H9 (cell line): ENCODE measurements around the gene TERT. TPM values are rescaled to one million over a fixed set of nuclear protein-coding genes. Genes with fewer than 3 reads are reported as not detected.

Experiments
- DNase-seq: peaks from one replicate; pipeline ENCODE4 v3.0.0-alpha.2; 2017
- H2AFZ ChIP-seq: one replicate; pipeline ENCODE4 v1.6.1; 2013; ENCODE audit warnings: mild to moderate bottlenecking, low read length, control low read depth, moderate library complexity
- H2AK5ac ChIP-seq: 2 replicates; pipeline ENCODE4 v1.6.1; 2013; ENCODE audit warnings: low read length, control low read depth, mixed read lengths; ENCODE audit not compliant: insufficient read length
- H2BK120ac ChIP-seq: one replicate; pipeline ENCODE4 v1.6.1; 2013; ENCODE audit warnings: low read depth, mild to moderate bottlenecking, low read length, control low read depth, inconsistent platforms; ENCODE audit not compliant: poor library complexity, severe bottlenecking
- H2BK12ac ChIP-seq: 2 replicates; pipeline ENCODE4 v1.6.1; 2013; ENCODE audit warnings: low read length, control low read depth, mixed read lengths, low read depth; ENCODE audit not compliant: insufficient read length
- H2BK15ac ChIP-seq: 2 replicates; pipeline ENCODE4 v1.6.1; 2013; ENCODE audit warnings: low read depth, low read length, control low read depth
- H2BK20ac ChIP-seq: one replicate; pipeline ENCODE4 v1.6.1; 2013; ENCODE audit warnings: low read depth, mild to moderate bottlenecking, low read length, control low read depth, inconsistent platforms; ENCODE audit not compliant: poor library complexity, severe bottlenecking
- H2BK5ac ChIP-seq: 2 replicates; pipeline ENCODE4 v1.6.1; 2013; ENCODE audit warnings: low read length, control low read depth, mixed read lengths; ENCODE audit not compliant: insufficient read length
- H3K14ac ChIP-seq: 2 replicates; pipeline ENCODE4 v1.6.1; 2013; ENCODE audit warnings: low read length, control low read depth; ENCODE audit not compliant: insufficient read depth
- H3K18ac ChIP-seq: 2 replicates; pipeline ENCODE4 v1.6.1; 2013; ENCODE audit warnings: low read depth, mild to moderate bottlenecking, mixed read lengths, low read length, control low read depth; ENCODE audit not compliant: insufficient read length
- H3K23ac ChIP-seq: 2 replicates; pipeline ENCODE4 v1.6.1; 2013; ENCODE audit warnings: low read length, control low read depth, mixed read lengths, low read depth; ENCODE audit not compliant: insufficient read length
- H3K23me2 ChIP-seq: 2 replicates; pipeline ENCODE4 v1.6.1; 2013; ENCODE audit warnings: low read depth, mild to moderate bottlenecking, mixed read lengths, low read length, control low read depth; ENCODE audit not compliant: insufficient read length, poor library complexity, severe bottlenecking
- H3K27ac ChIP-seq: 2 replicates; pipeline ENCODE4 v1.5.1; 2013; ENCODE audit warnings: low read length, control low read depth, mixed read lengths, low read depth; ENCODE audit not compliant: insufficient read length
- H3K27me3 ChIP-seq: 2 replicates; pipeline ENCODE4 v1.6.1; 2013; ENCODE audit warnings: low read length, control low read depth, inconsistent platforms; ENCODE audit not compliant: insufficient read depth
- H3K4ac ChIP-seq: 2 replicates; pipeline ENCODE4 v1.6.1; 2013; ENCODE audit warnings: low read depth, mild to moderate bottlenecking, control low read depth, inconsistent platforms, low read length, moderate library complexity
- H3K4me1 ChIP-seq: 2 replicates; pipeline ENCODE4 v1.6.1; 2013; ENCODE audit warnings: low read length, control low read depth, inconsistent platforms; ENCODE audit not compliant: insufficient read depth
- H3K4me2 ChIP-seq: 2 replicates; pipeline ENCODE4 v1.6.1; 2013; ENCODE audit warnings: low read length, control low read depth, mixed read lengths; ENCODE audit not compliant: insufficient read length, insufficient read depth
- H3K56ac ChIP-seq: 2 replicates; pipeline ENCODE4 v1.6.1; 2013; ENCODE audit warnings: low read depth, mild to moderate bottlenecking, mixed read lengths, low read length, control low read depth; ENCODE audit not compliant: insufficient read length
- H3K79me1 ChIP-seq: 2 replicates; pipeline ENCODE4 v1.6.1; 2013; ENCODE audit warnings: low read depth, mild to moderate bottlenecking, moderate library complexity, low read length, control low read depth, inconsistent platforms; ENCODE audit not compliant: insufficient read depth, poor library complexity, severe bottlenecking
- H3K79me2 ChIP-seq: 2 replicates; pipeline ENCODE4 v1.6.1; 2013; ENCODE audit warnings: low read length, control low read depth, inconsistent platforms; ENCODE audit not compliant: insufficient read depth
- H3K9ac ChIP-seq: 2 replicates; pipeline ENCODE4 v1.6.1; 2013; ENCODE audit warnings: low read length, control low read depth, mixed read lengths; ENCODE audit not compliant: insufficient read length; ENCODE audit errors: extremely low read depth
- H3K9me3 ChIP-seq: one replicate; pipeline ENCODE4 v1.6.1; 2013; ENCODE audit warnings: low read depth, low read length, inconsistent platforms; ENCODE audit not compliant: control insufficient read depth
- H3T11ph ChIP-seq: one replicate; pipeline ENCODE4 v1.6.1; 2013; ENCODE audit warnings: mild to moderate bottlenecking, low read length, control low read depth, inconsistent platforms
- H4K20me1 ChIP-seq: one replicate; pipeline ENCODE4 v1.6.1; 2013; ENCODE audit not compliant: control insufficient read depth, insufficient read length, insufficient read depth
- H4K5ac ChIP-seq: 2 replicates; pipeline ENCODE4 v1.6.1; 2013; ENCODE audit warnings: low read depth, mild to moderate bottlenecking, mixed read lengths, low read length, control low read depth; ENCODE audit not compliant: insufficient read length
- H4K8ac ChIP-seq: replicated peaks from 2 replicates; pipeline ENCODE4 v1.6.1; 2013; ENCODE audit warnings: low read length, control low read depth, mixed read lengths, low read depth; ENCODE audit not compliant: insufficient read length
- H4K91ac ChIP-seq: 2 replicates; pipeline ENCODE4 v1.6.1; 2013; ENCODE audit warnings: low read depth, mild to moderate bottlenecking, moderate library complexity, mixed read lengths, low read length, control low read depth; ENCODE audit not compliant: insufficient read length
- H3K27ac Mint-ChIP-seq, 3 experiments: 2 replicates in 2 of 3; 3 replicates in 1 of 3; pipeline ENCODE4 v1.8.0; 2020 to 2021; ENCODE audit warnings: mixed read lengths in 3 of 3, mild to moderate bottlenecking in 1 of 3, moderate library complexity in 1 of 3
- H3K27me3 Mint-ChIP-seq: 2 replicates; pipeline ENCODE4 v1.8.0; 2021; ENCODE audit warnings: low read depth, mild to moderate bottlenecking, moderate library complexity, mixed read lengths
- H3K36me3 Mint-ChIP-seq, 3 experiments: 2 replicates in 2 of 3; 3 replicates in 1 of 3; pipeline ENCODE4 v1.8.0; 2020 to 2021; ENCODE audit warnings: low read depth in 3 of 3, mixed read lengths in 3 of 3; ENCODE audit not compliant: insufficient read depth in 1 of 3
- H3K4me1 Mint-ChIP-seq, 2 experiments: 2 replicates each; pipeline ENCODE4 v1.8.0; 2020; ENCODE audit warnings: mixed read lengths in 2 of 2
- H3K4me3 Mint-ChIP-seq, 2 experiments: 2 replicates in 1 of 2; 3 replicates in 1 of 2; pipeline ENCODE4 v1.8.0; 2020 to 2021; ENCODE audit warnings: mild to moderate bottlenecking in 2 of 2, mixed read lengths in 2 of 2, moderate library complexity in 1 of 2
- H3K9me3 Mint-ChIP-seq, 2 experiments: 2 replicates in 1 of 2; 3 replicates in 1 of 2; pipeline ENCODE4 v1.8.0; 2020; ENCODE audit warnings: mild to moderate bottlenecking in 2 of 2, mixed read lengths in 2 of 2, moderate library complexity in 1 of 2
- WGBS: extraction: QIAGEN DNeasy Blood & Tissue Kit; methylation state at CpG from one replicate; pipeline ENCODE4 v1.1.7; 2013; ENCODE audit warnings: missing lambda C conversion rate, low lambda C conversion rate, mixed read lengths; ENCODE audit not compliant: insufficient read length; ENCODE audit errors: extremely low coverage; 5-methylcytosine and 5-hydroxymethylcytosine counted together
- total RNA-seq: library from RNA; stranded (reverse); gene quantifications from 2 replicates; pipeline ENCODE4 v1.2.1, GENCODE V29; 2021
- TF ChIP-seq, protein P1 (sequence below): fragments of 200-600 bp; sonication (generic); conservative IDR thresholded peaks from 3 replicates; pipeline ENCODE4 v1.8.0; 2021; ENCODE audit warnings: antibody characterized with exemption, mild to moderate bottlenecking

The TERT gene
- total RNA-seq, 1 experiment from 2014 or later: 15.5 TPM

- Mint-ChIP-seq H3K27ac (no peak overlapping the region; a peak in 1 of 7 replicates), H3K27me3 (peaks cover 8% of the 10 kb centered on the region), H3K4me3 (no peak overlapping the region), H3K36me3 (no peaks in the 10 kb centered on the region), H3K9me3 (peaks cover 0 to 6% of the 10 kb centered on the region in 2 experiments; a peak in 2 of 5 replicates), H3K4me1 (peaks cover 9 to 16% of the 10 kb centered on the region in 2 experiments)
- Histone ChIP-seq H3K9ac (no peak overlapping the region), H2AK5ac (no peak overlapping the region), H3K4ac (no peak overlapping the region), H4K8ac (no peak overlapping the region), H3K79me2 (no peaks in the 10 kb centered on the region), H4K5ac (no peak overlapping the region), H4K20me1 (peaks cover 3% of the 10 kb centered on the region), H3K56ac (no peak overlapping the region), H3K4me2 (no peak overlapping the region), H3K9me3 (no peaks in the 10 kb centered on the region), H3K23ac (no peak overlapping the region), H3K79me1 (no peaks in the 10 kb centered on the region), H2BK15ac (no peak overlapping the region), H3K18ac (no peak overlapping the region), H3K27ac (no peak overlapping the region), H3T11ph (no peak overlapping the region), H3K14ac (no peak overlapping the region), H2BK120ac (no peak overlapping the region), H3K27me3 (no peaks in the 10 kb centered on the region), H3K23me2 (no peaks in the 10 kb centered on the region), H4K91ac (no peak overlapping the region), H2BK12ac (no peak overlapping the region), H2BK5ac (no peak overlapping the region), H2BK20ac (no peak overlapping the region), H3K4me1 (no peaks in the 10 kb centered on the region), H2AFZ (no peak overlapping the region)
- TF ChIP-seq, protein P1, sequence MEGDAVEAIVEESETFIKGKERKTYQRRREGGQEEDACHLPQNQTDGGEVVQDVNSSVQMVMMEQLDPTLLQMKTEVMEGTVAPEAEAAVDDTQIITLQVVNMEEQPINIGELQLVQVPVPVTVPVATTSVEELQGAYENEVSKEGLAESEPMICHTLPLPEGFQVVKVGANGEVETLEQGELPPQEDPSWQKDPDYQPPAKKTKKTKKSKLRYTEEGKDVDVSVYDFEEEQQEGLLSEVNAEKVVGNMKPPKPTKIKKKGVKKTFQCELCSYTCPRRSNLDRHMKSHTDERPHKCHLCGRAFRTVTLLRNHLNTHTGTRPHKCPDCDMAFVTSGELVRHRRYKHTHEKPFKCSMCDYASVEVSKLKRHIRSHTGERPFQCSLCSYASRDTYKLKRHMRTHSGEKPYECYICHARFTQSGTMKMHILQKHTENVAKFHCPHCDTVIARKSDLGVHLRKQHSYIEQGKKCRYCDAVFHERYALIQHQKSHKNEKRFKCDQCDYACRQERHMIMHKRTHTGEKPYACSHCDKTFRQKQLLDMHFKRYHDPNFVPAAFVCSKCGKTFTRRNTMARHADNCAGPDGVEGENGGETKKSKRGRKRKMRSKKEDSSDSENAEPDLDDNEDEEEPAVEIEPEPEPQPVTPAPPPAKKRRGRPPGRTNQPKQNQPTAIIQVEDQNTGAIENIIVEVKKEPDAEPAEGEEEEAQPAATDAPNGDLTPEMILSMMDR: 0 out of 3 replicates have a peak, but pooled peaks have one; percentile 26
- WGBS: no CpG with 5 or more reads among the region's 24 CpGs
- no peak for DNase-seq
Measured at GRCh38 chr5:1208743-1209488, 86.0 kb downstream of the TERT start.
